Activated CD4-positive, alpha-beta T cell treated with anti-CD3 and anti-CD28 coated beads, Interleukin-2, amount 10 ng/mL, durations not matched to agents 7 days and 5 days (primary cell): Measurements from ENCODE around the gene NFYA. TPM values are rescaled to one million over a fixed set of nuclear protein-coding genes. Genes with fewer than 3 reads are reported as not detected.
"Not testable (repeated sequence)": the region's sequence is repeated elsewhere in the genome, so short reads cannot be mapped to it uniquely, and the experiment has no call there.

Experiments used
- CTCF ChIA-PET: fragments of 350-600 bp; sonication (Branson Sonifier 250); formaldehyde crosslinking; loops from one replicate; lab custom pipeline; 2021; ENCODE audit warnings: antibody characterized with exemption; lab: Charles Lee
- POLR2A ChIA-PET: fragments of 350-600 bp; sonication (Branson Sonifier 250); formaldehyde crosslinking; loops from one replicate; lab custom pipeline; 2021; ENCODE audit warnings: antibody characterized with exemption; lab: Charles Lee
- DNase-seq: peaks from one replicate; pipeline ENCODE4 v3.0.0-alpha.2; 2020
- H3K27ac Mint-ChIP-seq: one replicate; pipeline ENCODE4 v1.8.0; 2021; ENCODE audit warnings: mild to moderate bottlenecking, moderate library complexity, mixed read lengths
- H3K27me3 Mint-ChIP-seq: one replicate; pipeline ENCODE4 v1.8.0; 2021; ENCODE audit warnings: mixed read lengths
- H3K36me3 Mint-ChIP-seq: one replicate; pipeline ENCODE4 v1.8.0; 2021; ENCODE audit warnings: low read depth, mixed read lengths
- H3K4me1 Mint-ChIP-seq: one replicate; pipeline ENCODE4 v1.8.0; 2021; ENCODE audit warnings: mixed read lengths
- H3K4me3 Mint-ChIP-seq: one replicate; pipeline ENCODE4 v1.8.0; 2021; ENCODE audit warnings: mild to moderate bottlenecking, moderate library complexity, mixed read lengths
- H3K9me3 Mint-ChIP-seq: one replicate; pipeline ENCODE4 v1.8.0; 2021; ENCODE audit warnings: mixed read lengths
- total RNA-seq, 2 experiments: library from RNA; stranded (reverse); gene quantifications; one replicate each; pipeline ENCODE4 v1.2.3, GENCODE V29; 2021

NFYA gene
- total RNA-seq, 2 experiments from 2014 or later = 33.8 to 36.9 TPM

DNA sequence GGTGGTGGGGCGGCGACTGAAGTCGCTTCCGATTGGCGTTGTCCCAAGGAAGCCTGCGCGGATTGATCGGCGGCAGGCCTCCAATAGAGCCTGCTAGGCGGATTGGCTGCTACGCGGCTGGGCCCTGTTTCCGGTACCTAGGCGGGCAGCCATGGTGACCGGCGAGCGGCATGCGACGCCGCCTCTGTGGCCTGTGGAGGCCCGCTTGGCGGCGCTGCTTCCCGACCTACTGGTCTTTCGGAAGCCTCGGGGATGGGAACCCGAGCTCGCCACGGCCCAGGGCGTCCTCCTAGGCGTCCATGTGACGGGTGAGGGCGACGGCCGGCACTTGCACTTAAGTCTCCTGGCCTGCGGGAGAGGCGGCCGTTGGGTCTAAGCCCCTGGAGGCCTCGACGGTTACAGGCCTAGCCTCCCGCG lies 28.1 kb downstream of the NFYA start:
- peaks cover 4% of the 10 kb centered on the region for H3K4me1 Mint-ChIP-seq
- no peak for DNase-seq
- H3K4me3 Mint-ChIP-seq = no peak overlapping the region
- H3K9me3 Mint-ChIP-seq = no peaks in the 10 kb centered on the region
- CTCF ChIA-PET = interaction anchor here (1.0 to 1.4 kb wide), 2 partner anchors 13 to 87 kb away, joined by 3 read pairs; no protein-coding TSS in a partner anchor
- no peaks in the 10 kb centered on the region for H3K27me3 Mint-ChIP-seq
- POLR2A ChIA-PET = no interaction called here
- H3K36me3 Mint-ChIP-seq = peaks cover 45% of the 10 kb centered on the region
- H3K27ac Mint-ChIP-seq = no peak overlapping the region

DNA sequence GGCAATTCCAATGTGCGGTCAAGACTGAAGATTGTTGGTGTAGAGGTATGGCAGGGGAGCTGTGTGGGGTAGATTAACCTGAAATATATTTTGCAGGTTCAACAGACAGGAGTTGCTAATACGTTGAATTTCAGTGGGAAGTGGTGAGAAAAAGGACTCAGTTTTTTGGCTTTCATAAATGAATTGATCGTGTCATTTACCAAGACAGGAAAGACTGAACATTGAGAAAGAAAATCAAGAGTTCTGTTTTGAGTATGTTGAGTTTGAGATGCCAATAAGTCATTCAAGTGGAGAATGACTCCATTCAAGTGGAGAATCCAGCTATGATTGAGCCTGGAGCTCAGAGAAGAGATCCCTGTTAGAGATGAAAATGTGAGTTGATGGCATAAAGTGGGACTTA lies 31.1 kb downstream of the NFYA start:
- no peaks in the 10 kb centered on the region for H3K9me3 Mint-ChIP-seq
- H3K36me3 Mint-ChIP-seq = peaks cover 17% of the 10 kb centered on the region
- ChIA-PET POLR2A (no interaction called here), CTCF (interaction anchor here (1.2 to 1.4 kb wide), 4 partner anchors 24 to 93 kb away, joined by 3 read pairs; no protein-coding TSS in a partner anchor)
- no peak overlapping the region for H3K27ac Mint-ChIP-seq
- no peak for DNase-seq
- no peaks in the 10 kb centered on the region for H3K27me3 Mint-ChIP-seq
- no peak overlapping the region for H3K4me3 Mint-ChIP-seq
- H3K4me1 Mint-ChIP-seq = peaks cover 1% of the 10 kb centered on the region

DNA sequence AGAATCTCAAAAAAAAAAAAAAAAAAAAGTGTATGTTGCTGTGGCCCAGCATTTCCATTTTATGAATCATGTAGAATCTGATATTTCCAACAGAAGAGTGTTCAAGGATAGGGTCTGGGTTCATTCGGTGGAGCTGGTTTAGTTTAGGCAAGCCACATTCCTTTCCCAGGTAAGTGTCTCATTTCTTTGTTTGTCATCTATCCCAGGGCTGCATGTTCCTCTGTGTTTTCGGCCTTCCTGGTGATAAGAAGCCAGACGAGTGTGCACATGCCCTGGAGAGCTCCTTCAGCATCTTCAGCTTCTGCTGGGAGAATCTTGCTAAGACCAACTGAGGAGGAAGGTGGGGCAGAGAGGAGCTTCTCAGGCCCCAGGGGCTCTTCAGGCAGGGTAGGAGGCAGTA lies 38.2 kb downstream of the NFYA start:
- DNase-seq = no peak
- Mint-ChIP-seq H3K9me3 (no peaks in the 10 kb centered on the region), H3K4me3 (no peak overlapping the region), H3K27me3 (no peaks in the 10 kb centered on the region), H3K36me3 (no peaks in the 10 kb centered on the region), H3K4me1 (no peaks in the 10 kb centered on the region), H3K27ac (no peak overlapping the region)
- ChIA-PET CTCF (interaction anchor here (1.6 kb wide), 1 partner anchor 9 kb away, joined by 3 read pairs; no protein-coding TSS in a partner anchor), POLR2A (no interaction called here)

DNA sequence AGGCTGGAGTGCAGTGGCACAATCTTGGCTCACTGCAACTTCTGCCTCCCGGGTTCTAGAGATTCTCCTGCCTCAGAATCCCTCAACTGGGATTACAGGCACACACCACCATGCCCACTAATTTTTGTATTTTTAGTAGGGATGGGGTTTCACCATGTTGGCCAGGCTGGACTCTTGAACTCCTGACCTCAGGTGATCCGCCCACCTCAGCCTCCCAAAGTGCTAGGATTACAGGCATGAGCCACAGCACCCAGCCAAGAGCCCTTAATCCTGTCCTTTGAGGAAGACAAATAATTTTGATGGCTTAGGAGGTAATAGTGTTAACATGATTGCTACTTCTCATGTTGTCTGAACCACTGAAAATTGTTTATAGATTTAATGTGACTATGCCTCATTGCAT lies 42.3 kb downstream of the NFYA start:
- H3K4me3 Mint-ChIP-seq, POLR2A ChIA-PET, DNase-seq, H3K36me3 Mint-ChIP-seq, H3K4me1 Mint-ChIP-seq, H3K9me3 Mint-ChIP-seq, H3K27me3 Mint-ChIP-seq, CTCF ChIA-PET, H3K27ac Mint-ChIP-seq: not testable (repeated sequence)

DNA sequence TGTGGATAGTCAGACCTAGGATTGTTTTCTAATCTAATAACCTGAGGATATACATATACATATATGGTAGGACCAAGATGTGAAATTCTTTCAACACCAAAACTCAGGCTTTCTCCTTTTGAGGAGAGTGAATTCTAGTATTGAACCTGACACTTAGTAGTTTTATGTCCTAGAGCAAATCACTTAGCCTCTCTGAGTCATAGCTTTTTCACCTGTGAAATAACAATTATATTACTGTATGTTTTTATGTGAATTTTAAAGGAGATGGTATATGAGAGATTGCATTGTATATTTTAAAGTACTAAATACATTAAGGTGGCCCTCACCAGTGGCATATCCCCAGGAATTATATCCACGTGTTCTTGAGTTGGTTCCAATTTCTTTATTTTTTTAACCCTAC lies 46.7 kb downstream of the NFYA start:
- CTCF ChIA-PET = interaction anchor here (0.7 to 1.4 kb wide), 2 partner anchors 9 to 586 kb away, joined by 3 read pairs; no protein-coding TSS in a partner anchor
- no peaks in the 10 kb centered on the region for H3K4me1 Mint-ChIP-seq

DNA sequence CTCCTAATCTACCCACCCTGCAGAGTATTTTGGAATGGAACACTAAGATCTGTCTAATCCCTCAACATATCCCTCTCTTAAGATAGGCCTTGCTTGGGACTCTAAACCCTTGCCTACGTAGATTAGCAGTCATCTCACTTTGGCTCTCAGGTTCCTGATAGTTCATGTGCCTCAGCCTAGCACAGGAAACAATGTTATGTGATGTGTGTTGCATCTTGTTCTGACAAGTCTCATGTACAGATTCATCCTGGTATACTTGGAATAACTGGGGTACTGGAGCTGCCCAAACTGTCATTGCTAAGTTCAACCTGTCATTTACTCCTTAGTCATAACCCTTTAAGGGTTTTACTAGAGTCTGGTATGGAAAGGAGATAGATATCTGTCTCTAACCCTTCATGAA lies 47.3 kb downstream of the NFYA start:
- Mint-ChIP-seq H3K27ac (no peak overlapping the region), H3K9me3 (no peaks in the 10 kb centered on the region), H3K27me3 (no peaks in the 10 kb centered on the region), H3K4me3 (no peak overlapping the region), H3K36me3 (peaks cover 8% of the 10 kb centered on the region), H3K4me1 (no peaks in the 10 kb centered on the region)
- POLR2A ChIA-PET = no interaction called here
- CTCF ChIA-PET = interaction anchor here (0.7 to 1.4 kb wide), 2 partner anchors 9 to 585 kb away, joined by 3 read pairs; no protein-coding TSS in a partner anchor
- no peak for DNase-seq

More for the DNA sequence above, 46.7 kb downstream of the NFYA start:
- Mint-ChIP-seq H3K36me3 (peaks cover 8% of the 10 kb centered on the region), H3K9me3 (no peaks in the 10 kb centered on the region), H3K27me3 (no peaks in the 10 kb centered on the region), H3K27ac (no peak overlapping the region), H3K4me3 (no peak overlapping the region)
- POLR2A ChIA-PET = no interaction called here
- no peak for DNase-seq

DNA sequence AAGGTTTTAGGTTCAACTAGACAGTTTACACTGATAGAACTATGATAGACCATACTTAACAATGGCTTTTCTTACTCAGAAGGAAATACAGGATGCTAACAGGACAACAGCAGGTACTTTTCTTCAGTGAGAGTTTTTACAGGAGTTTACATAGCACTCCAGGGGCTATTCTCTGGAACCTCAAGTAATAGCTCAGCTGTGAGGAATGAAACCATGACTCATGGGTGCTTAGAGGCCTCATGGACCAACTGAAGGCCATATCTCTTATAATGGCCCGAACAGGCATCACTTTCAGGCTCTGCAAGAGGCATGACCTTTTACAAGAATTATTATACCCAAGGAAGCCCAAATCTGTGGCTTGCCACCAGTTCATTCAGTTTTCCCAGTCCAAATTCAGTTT lies 49.6 kb downstream of the NFYA start:
- no peak for DNase-seq
- POLR2A ChIA-PET = no interaction called here
- no peaks in the 10 kb centered on the region for H3K9me3 Mint-ChIP-seq
- H3K36me3 Mint-ChIP-seq = peaks cover 9% of the 10 kb centered on the region
- H3K27ac Mint-ChIP-seq = no peak overlapping the region
- no peaks in the 10 kb centered on the region for H3K27me3 Mint-ChIP-seq
- CTCF ChIA-PET = no interaction called here
- H3K4me1 Mint-ChIP-seq = no peaks in the 10 kb centered on the region
- no peak overlapping the region for H3K4me3 Mint-ChIP-seq

DNA sequence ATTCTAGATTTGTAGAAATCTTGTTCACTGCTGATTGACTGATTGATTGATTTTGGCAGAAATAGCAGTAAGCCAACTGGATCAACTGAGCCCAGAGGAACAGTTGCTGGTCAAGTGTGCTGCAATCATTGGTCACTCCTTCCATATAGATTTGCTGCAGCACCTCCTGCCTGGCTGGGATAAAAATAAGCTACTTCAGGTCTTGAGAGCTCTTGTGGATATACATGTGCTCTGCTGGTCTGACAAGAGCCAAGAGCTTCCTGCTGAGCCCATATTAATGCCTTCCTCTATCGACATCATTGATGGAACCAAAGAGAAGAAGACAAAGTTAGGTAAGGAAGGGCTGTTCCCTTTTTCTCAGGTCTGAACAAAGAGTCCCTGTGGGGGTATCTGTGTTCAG lies 50.1 kb downstream of the NFYA start:
- Mint-ChIP-seq H3K27me3 (no peaks in the 10 kb centered on the region), H3K4me1 (no peaks in the 10 kb centered on the region), H3K9me3 (no peaks in the 10 kb centered on the region), H3K27ac (no peak overlapping the region), H3K36me3 (peaks cover 11% of the 10 kb centered on the region), H3K4me3 (no peak overlapping the region)
- ChIA-PET POLR2A (no interaction called here), CTCF (no interaction called here)
- DNase-seq = no peak

DNA sequence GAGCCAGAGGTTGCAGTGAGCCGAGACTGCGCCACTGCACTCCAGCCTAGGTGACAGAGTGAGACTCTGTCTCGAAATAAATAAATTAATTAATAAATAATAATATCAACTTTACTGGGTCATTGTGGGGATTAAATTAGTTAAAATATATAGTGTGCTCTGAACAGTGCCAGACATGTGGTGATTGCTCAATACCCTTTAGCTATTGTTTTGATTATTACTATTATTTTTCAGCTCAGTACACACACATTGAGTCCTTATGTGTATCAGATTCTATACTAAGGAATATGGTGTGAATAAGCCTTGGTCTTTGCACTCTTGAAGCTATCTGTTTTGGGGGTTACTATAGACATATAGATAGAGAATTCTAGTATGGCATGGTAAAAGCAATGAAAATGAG lies 52.5 kb downstream of the NFYA start:
- Mint-ChIP-seq H3K27ac (no peak overlapping the region), H3K27me3 (no peaks in the 10 kb centered on the region), H3K9me3 (no peaks in the 10 kb centered on the region), H3K4me3 (no peak overlapping the region), H3K4me1 (no peaks in the 10 kb centered on the region), H3K36me3 (peaks cover 11% of the 10 kb centered on the region)
- DNase-seq = no peak
- CTCF ChIA-PET = interaction anchor here (0.7 kb wide), 1 partner anchor 343 kb away, joined by 3 read pairs; no protein-coding TSS in a partner anchor
- POLR2A ChIA-PET = no interaction called here

DNA sequence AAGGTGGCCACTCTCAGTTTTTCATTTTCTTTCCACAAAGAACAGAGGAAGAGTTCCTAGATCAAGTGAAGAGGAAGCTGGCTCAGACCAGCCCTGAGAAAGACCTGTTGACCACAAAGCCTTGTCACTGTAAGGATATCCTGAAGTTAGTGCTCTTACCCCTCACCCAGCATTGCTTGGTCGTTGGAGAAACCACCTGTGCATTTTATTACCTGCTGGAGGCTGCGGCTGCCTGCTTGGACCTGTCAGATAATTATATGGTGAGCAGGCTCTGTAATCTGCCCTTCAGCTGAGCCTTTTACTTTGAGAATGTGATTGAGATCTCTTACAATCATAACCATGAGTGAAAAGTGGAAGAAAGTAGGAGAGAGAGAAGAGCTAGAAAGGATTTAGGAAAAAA lies 59.5 kb downstream of the NFYA start:
- no peak for DNase-seq
- Mint-ChIP-seq H3K9me3 (no peaks in the 10 kb centered on the region), H3K27ac (no peak overlapping the region), H3K4me3 (no peak overlapping the region), H3K4me1 (peaks cover 2% of the 10 kb centered on the region), H3K36me3 (peaks cover 3% of the 10 kb centered on the region), H3K27me3 (no peaks in the 10 kb centered on the region)
- ChIA-PET POLR2A (no interaction called here), CTCF (no interaction called here)

DNA sequence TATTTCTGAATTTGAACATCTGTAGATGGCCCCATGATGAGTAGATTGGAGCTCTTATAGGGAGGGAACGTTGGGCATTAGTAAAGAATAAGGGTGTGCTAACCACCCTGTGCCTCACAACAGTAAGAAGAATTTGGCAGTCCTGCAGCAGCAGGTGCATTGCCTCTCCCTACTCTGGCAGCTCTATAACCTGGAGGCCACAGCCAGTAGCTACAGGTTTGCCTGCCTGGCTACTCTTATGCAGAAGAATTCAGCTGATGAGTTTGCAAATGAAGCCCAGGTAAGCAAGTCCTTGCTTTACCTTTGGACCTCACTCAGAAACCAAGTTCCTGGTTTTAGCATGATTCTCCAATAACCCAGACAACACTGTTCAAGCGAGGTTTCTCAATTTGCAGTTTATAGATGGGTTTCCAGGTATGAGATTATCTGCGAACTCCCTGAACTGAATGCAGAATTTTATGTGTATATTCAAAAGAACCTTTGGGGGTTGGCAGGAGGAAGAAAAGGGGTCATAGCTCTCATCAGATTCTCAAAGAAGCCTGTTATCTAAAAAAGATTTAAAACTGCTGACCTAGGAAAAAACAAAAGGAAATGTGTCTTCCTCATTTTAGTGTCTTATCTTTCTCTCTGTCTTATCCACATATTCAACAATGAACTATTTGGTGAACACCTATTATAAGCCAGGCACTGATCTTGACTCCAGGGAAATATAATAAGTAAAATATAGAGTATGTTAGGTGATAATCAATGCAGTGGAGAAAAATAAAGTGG lies 62.5 kb downstream of the NFYA start:
- no peaks in the 10 kb centered on the region for H3K36me3 Mint-ChIP-seq
- no peak overlapping the region for H3K4me3 Mint-ChIP-seq
- peaks cover 2% of the 10 kb centered on the region for H3K4me1 Mint-ChIP-seq
- no peaks in the 10 kb centered on the region for H3K27me3 Mint-ChIP-seq
- H3K9me3 Mint-ChIP-seq = no peaks in the 10 kb centered on the region
- no peak overlapping the region for H3K27ac Mint-ChIP-seq
- DNase-seq = no peak
- CTCF ChIA-PET = interaction anchor here (0.6 kb wide), 1 partner anchor 35 kb away, joined by 3 read pairs; no protein-coding TSS in a partner anchor
- POLR2A ChIA-PET = no interaction called here

DNA sequence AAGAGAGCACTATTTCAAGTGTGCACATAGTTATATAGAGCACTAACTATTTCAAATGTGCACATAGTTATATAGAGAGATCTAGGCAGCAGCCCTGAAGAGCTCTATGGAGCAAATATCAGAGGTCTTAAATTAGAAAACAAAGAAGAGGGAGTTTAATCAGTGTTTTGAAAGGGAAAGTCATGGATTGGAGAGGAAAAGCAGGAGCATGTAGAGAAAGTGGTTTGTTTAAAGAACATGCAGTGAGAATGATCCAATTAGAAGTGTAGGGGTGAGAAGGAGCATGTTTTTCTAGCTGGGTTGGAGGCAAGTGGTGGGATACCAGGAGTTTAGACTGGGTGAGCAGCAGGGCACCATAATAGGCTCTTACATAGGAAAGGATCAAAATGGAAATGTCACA lies 64.1 kb downstream of the NFYA start:
- no peaks in the 10 kb centered on the region for H3K9me3 Mint-ChIP-seq
- H3K27ac Mint-ChIP-seq = no peak overlapping the region
- POLR2A ChIA-PET = no interaction called here

DNA sequence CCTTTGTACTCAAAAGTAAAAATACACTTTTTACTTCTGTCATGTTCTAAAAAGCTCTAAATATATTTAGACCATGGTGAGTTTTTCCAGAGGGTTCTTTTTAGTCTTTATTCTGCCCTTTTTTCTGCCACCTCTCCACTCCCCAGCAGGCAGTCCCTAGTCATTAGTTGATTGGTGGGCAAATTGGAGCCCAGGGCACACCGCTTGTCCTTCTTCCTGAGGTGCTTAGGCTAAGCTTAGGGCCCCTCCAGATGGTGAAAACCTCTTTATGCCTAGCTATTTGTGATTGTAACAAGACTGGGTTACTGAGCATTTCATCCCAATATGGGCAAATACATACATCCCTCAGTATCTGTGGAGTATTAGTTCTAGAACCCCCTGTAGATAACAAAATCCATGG lies 75.1 kb downstream of the NFYA start:
- DNase-seq = no peak
- POLR2A ChIA-PET = no interaction called here
- no peaks in the 10 kb centered on the region for H3K9me3 Mint-ChIP-seq
- peaks cover 16% of the 10 kb centered on the region for H3K4me1 Mint-ChIP-seq
- H3K27me3 Mint-ChIP-seq = no peaks in the 10 kb centered on the region
- H3K4me3 Mint-ChIP-seq = peak overlapping the region; percentile 8
- peaks cover 2% of the 10 kb centered on the region for H3K36me3 Mint-ChIP-seq
- CTCF ChIA-PET = no interaction called here
- peak overlapping the region; percentile 32 for H3K27ac Mint-ChIP-seq

More for the DNA sequence above, 64.1 kb downstream of the NFYA start:
- DNase-seq = no peak
- Mint-ChIP-seq H3K4me1 (peaks cover 2% of the 10 kb centered on the region), H3K27me3 (no peaks in the 10 kb centered on the region), H3K4me3 (no peak overlapping the region), H3K36me3 (no peaks in the 10 kb centered on the region)
- CTCF ChIA-PET = interaction anchor here (0.8 to 1.5 kb wide), 2 partner anchors 15 to 184 kb away, joined by 3 read pairs; no protein-coding TSS in a partner anchor
